Skeletal muscle cell (primary cell): ENCODE data around the gene TP63.

Experiments
- DNase-seq: peaks from one replicate; pipeline ENCODE4 v3.0.0-alpha.2; 2010; ENCODE audit warnings: low read depth
- H3K4me3 ChIP-seq: 2 replicates; pipeline ENCODE4 v1.5.1; 2011; ENCODE audit warnings: low read depth, mild to moderate bottlenecking, control low read depth, low read length, moderate library complexity

The TP63 gene

GRCh38 chr3:189674249-189674913 lies 43.2 kb downstream of the TP63 start:
- no peak overlapping the region for H3K4me3 ChIP-seq
- DNase-seq: no peak

- H3K4me3 ChIP-seq: no peak overlapping the region
- DNase-seq: no peak
These were observed 46.5 kb downstream of the TP63 start for GRCh38 chr3:189677667-189678066.

GRCh38 chr3:189680723-189681122 lies 49.5 kb downstream of the TP63 start:
- H3K4me3 ChIP-seq: no peak overlapping the region
- no peak for DNase-seq

GRCh38 chr3:189683546-189684255 lies 52.5 kb downstream of the TP63 start:
- H3K4me3 ChIP-seq: no peak overlapping the region
- DNase-seq: no peak

- H3K4me3 ChIP-seq: no peak overlapping the region
- no peak for DNase-seq
These were observed 53.1 kb downstream of the TP63 start for GRCh38 chr3:189684317-189684716.

GRCh38 chr3:189685291-189685690 lies 54.1 kb downstream of the TP63 start:
- H3K4me3 ChIP-seq: no peak overlapping the region
- DNase-seq: no peak

GRCh38 chr3:189685860-189686259 lies 54.7 kb downstream of the TP63 start:
- DNase-seq: no peak
- no peak overlapping the region for H3K4me3 ChIP-seq

- H3K4me3 ChIP-seq: no peak overlapping the region
- no peak for DNase-seq
These were observed 56.3 kb downstream of the TP63 start for GRCh38 chr3:189687475-189687874.

GRCh38 chr3:189688262-189688661 lies 57.1 kb downstream of the TP63 start:
- no peak for DNase-seq

GRCh38 chr3:189689625-189690024 lies 58.4 kb downstream of the TP63 start:
- H3K4me3 ChIP-seq: no peak overlapping the region
- no peak for DNase-seq

More at GRCh38 chr3:189688262-189688661, 57.1 kb downstream of the TP63 start:
- no peak overlapping the region for H3K4me3 ChIP-seq

GRCh38 chr3:189690237-189690636 lies 59.0 kb downstream of the TP63 start:
- DNase-seq: peak; percentile 20
- H3K4me3 ChIP-seq: no peak overlapping the region

- no peak for DNase-seq
- no peak overlapping the region for H3K4me3 ChIP-seq
These were observed 59.5 kb downstream of the TP63 start for GRCh38 chr3:189690672-189691071.

- no peak overlapping the region for H3K4me3 ChIP-seq
- DNase-seq: no peak
These were observed 64.2 kb downstream of the TP63 start for GRCh38 chr3:189695400-189695799.

- H3K4me3 ChIP-seq: no peak overlapping the region
- no peak for DNase-seq
These were observed 67.6 kb downstream of the TP63 start for GRCh38 chr3:189698811-189699210.

GRCh38 chr3:189699885-189700284 lies 68.7 kb downstream of the TP63 start:
- no peak for DNase-seq
- no peak overlapping the region for H3K4me3 ChIP-seq

GRCh38 chr3:189702066-189702646 lies 71.0 kb downstream of the TP63 start:
- no peak for DNase-seq

GRCh38 chr3:189703865-189704264 lies 72.7 kb downstream of the TP63 start:
- no peak overlapping the region for H3K4me3 ChIP-seq
- no peak for DNase-seq

More at GRCh38 chr3:189702066-189702646, 71.0 kb downstream of the TP63 start:
- H3K4me3 ChIP-seq: no peak overlapping the region

GRCh38 chr3:189708375-189708774 lies 77.2 kb downstream of the TP63 start:
- H3K4me3 ChIP-seq: no peak overlapping the region

GRCh38 chr3:189710620-189711402 lies 79.6 kb downstream of the TP63 start:
- peak; percentile 96 for DNase-seq
- H3K4me3 ChIP-seq: no peak overlapping the region

More at GRCh38 chr3:189708375-189708774, 77.2 kb downstream of the TP63 start:
- no peak for DNase-seq

- no peak overlapping the region for H3K4me3 ChIP-seq
- DNase-seq: no peak
These were observed 81.8 kb downstream of the TP63 start for GRCh38 chr3:189712906-189713483.
